HL-60 (cell line): Measurements from ENCODE around the gene CHD9.
"Not testable (repeated sequence)": the region's sequence is repeated elsewhere in the genome, so short reads cannot be mapped to it uniquely, and the experiment has no call there.

Experiments used
- DNase-seq, 2 experiments: peaks; one replicate each; pipeline ENCODE4 v3.0.0-alpha.2; 2010 to 2020; ENCODE audit warnings: low read depth in 1 of 2, low spot score in 1 of 2
- H3K27ac ChIP-seq: fragments of 250-450 bp; sonication (Bioruptor Pico); replicated peaks from 2 replicates; pipeline ENCODE4 v1.5.1; 2020; ENCODE audit warnings: mild to moderate bottlenecking, moderate library complexity
- H3K27me3 ChIP-seq: fragments of 250-450 bp; sonication (Bioruptor Pico); 2 replicates; pipeline ENCODE4 v1.5.1; 2021; ENCODE audit warnings: mild to moderate bottlenecking, moderate library complexity; ENCODE audit not compliant: insufficient read depth, poor library complexity, severe bottlenecking
- H3K4me3 ChIP-seq: replicated peaks from 2 replicates; pipeline ENCODE4 v1.5.1; 2011; ENCODE audit warnings: mild to moderate bottlenecking, control low read depth, low read length; ENCODE audit not compliant: insufficient read depth
- GABPA ChIP-seq: IDR thresholded peaks from 2 replicates; pipeline ENCODE4 v1.6.1; 2012; ENCODE audit warnings: low read depth
- POLR2AphosphoS5 ChIP-seq: IDR thresholded peaks from 2 replicates; pipeline ENCODE4 v1.6.1; 2012; ENCODE audit warnings: low read depth
- SPI1 ChIP-seq: IDR thresholded peaks from 2 replicates; pipeline ENCODE4 v1.6.1; 2012; ENCODE audit warnings: low read depth, mild to moderate bottlenecking, borderline replicate concordance
- TF ChIP-seq, protein P1 (sequence below): IDR thresholded peaks from one replicate; pipeline ENCODE4 v1.5.1; 2011; ENCODE audit warnings: low read length, control low read depth, inconsistent platforms; ENCODE audit not compliant: insufficient read depth
- TF ChIP-seq, protein P2 (sequence below): IDR thresholded peaks from 2 replicates; pipeline ENCODE4 v1.6.1; 2012; ENCODE audit warnings: low read depth; ENCODE audit not compliant: insufficient replicate concordance

CHD9 gene

GRCh38 chr16:53031323-53031942, 23.4 kb upstream of the CHD9 start:
- DNase-seq = no peak
- no peaks in the 10 kb centered on the region for H3K27me3 ChIP-seq
- TF ChIP-seq, protein P1, sequence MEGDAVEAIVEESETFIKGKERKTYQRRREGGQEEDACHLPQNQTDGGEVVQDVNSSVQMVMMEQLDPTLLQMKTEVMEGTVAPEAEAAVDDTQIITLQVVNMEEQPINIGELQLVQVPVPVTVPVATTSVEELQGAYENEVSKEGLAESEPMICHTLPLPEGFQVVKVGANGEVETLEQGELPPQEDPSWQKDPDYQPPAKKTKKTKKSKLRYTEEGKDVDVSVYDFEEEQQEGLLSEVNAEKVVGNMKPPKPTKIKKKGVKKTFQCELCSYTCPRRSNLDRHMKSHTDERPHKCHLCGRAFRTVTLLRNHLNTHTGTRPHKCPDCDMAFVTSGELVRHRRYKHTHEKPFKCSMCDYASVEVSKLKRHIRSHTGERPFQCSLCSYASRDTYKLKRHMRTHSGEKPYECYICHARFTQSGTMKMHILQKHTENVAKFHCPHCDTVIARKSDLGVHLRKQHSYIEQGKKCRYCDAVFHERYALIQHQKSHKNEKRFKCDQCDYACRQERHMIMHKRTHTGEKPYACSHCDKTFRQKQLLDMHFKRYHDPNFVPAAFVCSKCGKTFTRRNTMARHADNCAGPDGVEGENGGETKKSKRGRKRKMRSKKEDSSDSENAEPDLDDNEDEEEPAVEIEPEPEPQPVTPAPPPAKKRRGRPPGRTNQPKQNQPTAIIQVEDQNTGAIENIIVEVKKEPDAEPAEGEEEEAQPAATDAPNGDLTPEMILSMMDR = no peak
- TF ChIP-seq, protein P2, sequence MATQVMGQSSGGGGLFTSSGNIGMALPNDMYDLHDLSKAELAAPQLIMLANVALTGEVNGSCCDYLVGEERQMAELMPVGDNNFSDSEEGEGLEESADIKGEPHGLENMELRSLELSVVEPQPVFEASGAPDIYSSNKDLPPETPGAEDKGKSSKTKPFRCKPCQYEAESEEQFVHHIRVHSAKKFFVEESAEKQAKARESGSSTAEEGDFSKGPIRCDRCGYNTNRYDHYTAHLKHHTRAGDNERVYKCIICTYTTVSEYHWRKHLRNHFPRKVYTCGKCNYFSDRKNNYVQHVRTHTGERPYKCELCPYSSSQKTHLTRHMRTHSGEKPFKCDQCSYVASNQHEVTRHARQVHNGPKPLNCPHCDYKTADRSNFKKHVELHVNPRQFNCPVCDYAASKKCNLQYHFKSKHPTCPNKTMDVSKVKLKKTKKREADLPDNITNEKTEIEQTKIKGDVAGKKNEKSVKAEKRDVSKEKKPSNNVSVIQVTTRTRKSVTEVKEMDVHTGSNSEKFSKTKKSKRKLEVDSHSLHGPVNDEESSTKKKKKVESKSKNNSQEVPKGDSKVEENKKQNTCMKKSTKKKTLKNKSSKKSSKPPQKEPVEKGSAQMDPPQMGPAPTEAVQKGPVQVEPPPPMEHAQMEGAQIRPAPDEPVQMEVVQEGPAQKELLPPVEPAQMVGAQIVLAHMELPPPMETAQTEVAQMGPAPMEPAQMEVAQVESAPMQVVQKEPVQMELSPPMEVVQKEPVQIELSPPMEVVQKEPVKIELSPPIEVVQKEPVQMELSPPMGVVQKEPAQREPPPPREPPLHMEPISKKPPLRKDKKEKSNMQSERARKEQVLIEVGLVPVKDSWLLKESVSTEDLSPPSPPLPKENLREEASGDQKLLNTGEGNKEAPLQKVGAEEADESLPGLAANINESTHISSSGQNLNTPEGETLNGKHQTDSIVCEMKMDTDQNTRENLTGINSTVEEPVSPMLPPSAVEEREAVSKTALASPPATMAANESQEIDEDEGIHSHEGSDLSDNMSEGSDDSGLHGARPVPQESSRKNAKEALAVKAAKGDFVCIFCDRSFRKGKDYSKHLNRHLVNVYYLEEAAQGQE = no peak
- no peak for TF ChIP-seq SPI1
- no peak for TF ChIP-seq GABPA
- no peak for TF ChIP-seq POLR2AphosphoS5
- H3K4me3 ChIP-seq = no peak overlapping the region
- no peak overlapping the region for H3K27ac ChIP-seq

DNA sequence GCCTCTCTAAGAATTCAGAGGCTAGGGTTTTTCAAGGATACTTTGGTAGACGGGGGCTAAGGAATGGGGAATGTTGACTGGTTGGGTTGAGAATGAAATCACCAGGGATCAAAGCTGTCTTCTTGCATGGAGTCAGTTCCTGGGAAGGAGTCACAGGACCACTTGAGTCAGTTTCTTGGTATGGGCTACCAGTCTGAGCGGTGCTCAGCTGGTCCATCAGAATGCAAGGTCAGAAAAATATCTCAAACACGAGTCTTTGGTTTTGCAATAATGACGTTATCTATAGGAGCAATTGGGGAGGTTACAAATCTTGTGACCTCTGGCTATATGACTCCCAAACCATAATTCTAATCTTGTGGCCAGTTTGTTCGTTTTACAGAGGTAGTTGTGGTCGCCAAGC, 20.5 kb upstream of the CHD9 start:
- no peak for DNase-seq
- TF ChIP-seq POLR2AphosphoS5 (no peak), GABPA (no peak)
- Histone ChIP-seq H3K4me3 (no peak overlapping the region), H3K27me3 (no peaks in the 10 kb centered on the region), H3K27ac (no peak overlapping the region)

DNA sequence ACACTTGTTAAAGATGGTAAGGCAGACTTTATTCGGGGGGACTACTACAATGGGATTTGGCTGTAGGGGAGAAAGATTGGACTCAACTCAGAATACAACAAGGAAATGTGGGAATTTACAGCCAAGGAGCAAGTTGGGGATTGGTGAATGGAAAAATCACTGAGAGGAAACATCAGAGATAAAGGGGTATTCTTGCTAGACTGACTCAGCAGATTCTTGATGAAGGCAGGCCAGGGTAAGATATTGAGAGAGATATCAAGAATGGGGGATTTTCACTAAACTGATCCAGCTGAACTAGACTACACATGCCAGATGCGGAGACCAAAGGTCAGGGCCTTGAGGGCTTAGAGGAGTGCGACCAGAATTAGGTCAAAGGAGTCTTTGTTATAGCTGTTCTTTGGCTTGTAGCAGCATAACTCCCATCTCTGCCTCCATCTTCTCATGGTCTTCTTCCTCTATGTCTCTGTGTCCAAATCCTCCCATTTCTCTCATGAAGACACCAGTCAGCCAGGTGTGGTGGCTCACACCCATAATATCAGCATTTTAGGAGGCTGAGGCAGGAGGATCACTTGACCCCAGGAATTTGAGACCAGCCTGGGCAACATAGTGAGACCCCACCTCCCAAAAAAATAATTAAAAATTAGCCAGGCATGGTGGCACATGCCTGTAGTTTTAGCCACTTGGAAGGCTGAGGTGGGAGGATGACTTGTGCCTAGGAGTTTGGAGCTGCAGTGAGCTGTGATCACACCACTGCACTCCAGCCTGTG, 19.4 kb upstream of the CHD9 start:
- Histone ChIP-seq H3K4me3 (no peak overlapping the region), H3K27ac (no peak overlapping the region), H3K27me3 (no peaks in the 10 kb centered on the region)
- DNase-seq = no peak
- TF ChIP-seq SPI1 (no peak), POLR2AphosphoS5 (no peak), GABPA (no peak)
- TF ChIP-seq, protein P1 = no peak
- TF ChIP-seq, protein P2 = no peak

DNA sequence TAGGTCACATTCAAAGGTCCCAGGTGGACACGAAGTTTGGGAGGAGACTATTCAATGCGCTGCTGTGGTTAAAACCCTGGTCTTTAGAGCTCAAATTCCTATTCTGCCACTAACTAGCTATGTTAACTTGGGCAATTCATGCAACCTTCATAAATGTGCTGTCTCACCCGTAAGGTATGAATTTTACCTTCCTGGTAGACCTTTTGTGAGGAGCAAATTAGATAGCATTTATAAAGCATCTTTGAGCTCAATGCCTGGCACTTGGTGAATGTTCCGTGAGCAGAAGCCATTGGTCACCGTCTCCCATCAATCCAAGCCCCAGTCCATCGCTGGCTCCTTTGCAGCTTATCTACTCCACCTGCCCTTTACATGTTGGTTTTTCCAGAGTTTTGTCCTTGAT, 18.7 kb upstream of the CHD9 start:
- H3K4me3 ChIP-seq = no peak overlapping the region
- H3K27ac ChIP-seq = no peak overlapping the region
- DNase-seq = no peak
- TF ChIP-seq, protein P1 = no peak
- no peaks in the 10 kb centered on the region for H3K27me3 ChIP-seq

- not testable (repeated sequence) for H3K27ac ChIP-seq, H3K27me3 ChIP-seq, DNase-seq, H3K4me3 ChIP-seq
Measured at GRCh38 chr16:53036711-53037110, 18.1 kb upstream of the CHD9 start.
